ENCODE data around the gene BPIFB3.

BPIFB3 gene

DNA sequence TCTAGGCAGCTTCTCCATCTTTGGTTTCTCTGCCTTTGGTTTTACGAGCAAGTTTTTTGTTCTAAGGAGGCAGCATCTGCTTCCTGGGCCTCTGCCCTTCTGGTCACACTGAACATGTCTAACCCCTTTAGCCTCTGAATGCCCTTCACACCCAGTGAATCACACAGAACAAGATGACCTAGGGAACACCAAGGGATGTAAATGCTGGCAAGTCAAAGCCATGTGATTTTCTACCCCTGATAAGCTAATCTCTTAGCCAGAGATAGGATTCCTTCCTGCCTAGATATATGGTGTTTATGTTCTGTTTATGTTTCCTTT, 29.5 kb upstream of the BPIFB3 start:
- H3K9ac ChIP-seq, result no peak overlapping the region

DNA sequence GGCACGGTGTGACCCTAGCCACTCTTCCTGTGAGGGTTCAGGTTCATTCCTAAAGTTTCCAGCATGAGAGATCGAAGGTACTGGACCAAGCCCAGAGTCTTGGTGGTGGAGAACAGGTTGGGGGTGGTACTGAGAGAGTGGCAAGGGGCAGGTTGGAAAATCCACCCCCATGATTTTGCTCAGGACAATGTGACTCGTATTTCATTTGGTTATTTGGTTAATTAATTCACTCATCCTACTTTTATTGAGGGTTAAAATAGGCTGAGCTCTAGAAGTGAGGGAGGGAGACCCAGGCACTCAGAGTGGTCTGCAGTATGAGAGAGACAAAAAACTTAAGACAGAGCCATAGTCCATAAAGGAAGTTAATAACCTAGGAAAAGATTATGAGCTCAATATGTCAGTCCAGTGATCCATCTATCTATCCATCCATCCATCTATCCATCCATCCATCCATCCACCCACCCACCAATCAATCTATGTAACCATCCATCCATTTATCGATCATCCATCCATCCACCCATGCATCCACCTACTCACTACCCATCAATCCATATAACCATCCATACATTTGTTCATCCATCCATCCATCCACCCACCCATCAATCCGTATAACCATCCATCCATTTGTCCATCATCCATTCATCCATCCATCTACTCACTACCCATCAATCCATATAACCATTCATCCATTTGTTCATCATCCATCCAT, 28.9 kb upstream of the BPIFB3 start:
- Histone ChIP-seq H2AFZ (no peak overlapping the region), H3K36me3 (ENCODE audit: control insufficient read depth, insufficient read depth, low read length) (no peaks in the 10 kb centered on the region), H3K4me2 (ENCODE audit: low read length) (no peak overlapping the region), H3K27ac (no peak overlapping the region), H3K9me3 (ENCODE audit: control insufficient read depth, low read length) (no peaks in the 10 kb centered on the region), H3K9ac (no peak overlapping the region), H3K4me3 (ENCODE audit: low read depth, low read length) (no peak overlapping the region), H3K27me3 (ENCODE audit: control insufficient read depth, insufficient read depth, low read length) (peaks cover 3% of the 10 kb centered on the region), H3K4me1 (no peaks in the 10 kb centered on the region), H3K79me2 (no peaks in the 10 kb centered on the region)
- TF ChIP-seq, protein P1, sequence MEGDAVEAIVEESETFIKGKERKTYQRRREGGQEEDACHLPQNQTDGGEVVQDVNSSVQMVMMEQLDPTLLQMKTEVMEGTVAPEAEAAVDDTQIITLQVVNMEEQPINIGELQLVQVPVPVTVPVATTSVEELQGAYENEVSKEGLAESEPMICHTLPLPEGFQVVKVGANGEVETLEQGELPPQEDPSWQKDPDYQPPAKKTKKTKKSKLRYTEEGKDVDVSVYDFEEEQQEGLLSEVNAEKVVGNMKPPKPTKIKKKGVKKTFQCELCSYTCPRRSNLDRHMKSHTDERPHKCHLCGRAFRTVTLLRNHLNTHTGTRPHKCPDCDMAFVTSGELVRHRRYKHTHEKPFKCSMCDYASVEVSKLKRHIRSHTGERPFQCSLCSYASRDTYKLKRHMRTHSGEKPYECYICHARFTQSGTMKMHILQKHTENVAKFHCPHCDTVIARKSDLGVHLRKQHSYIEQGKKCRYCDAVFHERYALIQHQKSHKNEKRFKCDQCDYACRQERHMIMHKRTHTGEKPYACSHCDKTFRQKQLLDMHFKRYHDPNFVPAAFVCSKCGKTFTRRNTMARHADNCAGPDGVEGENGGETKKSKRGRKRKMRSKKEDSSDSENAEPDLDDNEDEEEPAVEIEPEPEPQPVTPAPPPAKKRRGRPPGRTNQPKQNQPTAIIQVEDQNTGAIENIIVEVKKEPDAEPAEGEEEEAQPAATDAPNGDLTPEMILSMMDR (IDR thresholded peaks at IDR 0.05), result no peak

More for the DNA sequence above, 29.5 kb upstream of the BPIFB3 start:
- no peaks in the 10 kb centered on the region for H3K36me3 ChIP-seq (ENCODE audit: control insufficient read depth, insufficient read depth, low read length)
- no peak overlapping the region for H3K27ac ChIP-seq
- no peak overlapping the region for H3K4me3 ChIP-seq (ENCODE audit: low read depth, low read length)
- peaks cover 3% of the 10 kb centered on the region for H3K27me3 ChIP-seq (ENCODE audit: control insufficient read depth, insufficient read depth, low read length)
- TF ChIP-seq, protein P1 (IDR thresholded peaks at IDR 0.05), result no peak
- H3K4me1 ChIP-seq, result no peaks in the 10 kb centered on the region
- H3K4me2 ChIP-seq (ENCODE audit: low read length), result no peak overlapping the region
- H3K79me2 ChIP-seq, result no peaks in the 10 kb centered on the region
- H2AFZ ChIP-seq, result no peak overlapping the region
- H3K9me3 ChIP-seq (ENCODE audit: control insufficient read depth, low read length), result no peaks in the 10 kb centered on the region

DNA sequence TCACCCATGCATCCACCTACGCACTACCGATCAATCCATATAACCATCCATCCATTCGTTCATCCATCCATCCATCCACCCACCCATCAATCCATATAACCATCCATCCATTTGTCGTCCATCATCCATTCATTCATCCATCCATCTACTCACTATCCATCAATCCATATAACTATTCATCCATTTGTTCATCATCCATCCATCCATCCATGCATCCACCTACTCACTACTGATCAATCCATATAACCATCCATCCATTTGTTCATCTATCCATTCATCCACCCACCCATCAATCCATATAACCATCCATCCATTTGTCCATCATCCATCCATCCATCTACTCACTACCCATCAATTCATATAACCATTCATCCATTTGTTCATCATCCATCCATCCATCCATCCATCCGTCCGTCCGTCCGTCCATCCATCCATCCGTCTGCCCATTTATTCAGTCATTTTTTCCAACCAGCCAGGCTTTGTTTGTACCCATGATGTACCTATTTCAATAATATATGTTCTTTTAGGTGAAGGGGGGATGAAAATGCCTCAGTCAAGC, 28.3 kb upstream of the BPIFB3 start:
- H2AFZ ChIP-seq, result no peak overlapping the region
- no peak overlapping the region for H3K4me2 ChIP-seq (ENCODE audit: low read length)
- H3K27ac ChIP-seq, result no peak overlapping the region
- no peaks in the 10 kb centered on the region for H3K4me1 ChIP-seq
- peaks cover 3% of the 10 kb centered on the region for H3K27me3 ChIP-seq (ENCODE audit: control insufficient read depth, insufficient read depth, low read length)
- H3K9me3 ChIP-seq (ENCODE audit: control insufficient read depth, low read length), result no peaks in the 10 kb centered on the region
- H3K36me3 ChIP-seq (ENCODE audit: control insufficient read depth, insufficient read depth, low read length), result no peaks in the 10 kb centered on the region
- no peak overlapping the region for H3K4me3 ChIP-seq (ENCODE audit: low read depth, low read length)
- no peaks in the 10 kb centered on the region for H3K79me2 ChIP-seq
- TF ChIP-seq, protein P1 (IDR thresholded peaks at IDR 0.05), result no peak
- H3K9ac ChIP-seq, result no peak overlapping the region

- TF ChIP-seq, protein P1 (IDR thresholded peaks at IDR 0.05), result no peak
- Histone ChIP-seq H3K9me3 (ENCODE audit: control insufficient read depth, low read length) (no peaks in the 10 kb centered on the region), H3K9ac (no peak overlapping the region), H3K4me2 (ENCODE audit: low read length) (no peak overlapping the region), H3K4me1 (no peaks in the 10 kb centered on the region), H3K79me2 (no peaks in the 10 kb centered on the region), H2AFZ (no peak overlapping the region), H3K4me3 (ENCODE audit: low read depth, low read length) (no peak overlapping the region), H3K27me3 (ENCODE audit: control insufficient read depth, insufficient read depth, low read length) (peaks cover 3% of the 10 kb centered on the region), H3K27ac (no peak overlapping the region), H3K36me3 (ENCODE audit: control insufficient read depth, insufficient read depth, low read length) (no peaks in the 10 kb centered on the region)
Measured at GRCh38 chr20:33026072-33026778, 27.5 kb upstream of the BPIFB3 start.
